C4-2B (cell line): ENCODE measurements around the gene UBTD2.
"Not testable (repeated sequence)": the region's sequence is repeated elsewhere in the genome, so short reads cannot be mapped to it uniquely, and the experiment has no call there.

Source experiments
- H3K27ac ChIP-seq: fragments of 450-650 bp; 2 replicates; pipeline ENCODE4 v1.5.1; 2017
- ZFX ChIP-seq: fragments of 450-650 bp; IDR thresholded peaks from 2 replicates; pipeline ENCODE4 v1.6.1; 2017
- TF ChIP-seq, protein P1 (sequence below): fragments of 450-650 bp; conservative IDR thresholded peaks from 2 replicates; pipeline ENCODE4 v1.5.1; 2017; ENCODE audit warnings: mild to moderate bottlenecking

Gene UBTD2, protein sequence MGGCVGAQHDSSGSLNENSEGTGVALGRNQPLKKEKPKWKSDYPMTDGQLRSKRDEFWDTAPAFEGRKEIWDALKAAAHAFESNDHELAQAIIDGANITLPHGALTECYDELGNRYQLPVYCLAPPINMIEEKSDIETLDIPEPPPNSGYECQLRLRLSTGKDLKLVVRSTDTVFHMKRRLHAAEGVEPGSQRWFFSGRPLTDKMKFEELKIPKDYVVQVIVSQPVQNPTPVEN

DNA sequence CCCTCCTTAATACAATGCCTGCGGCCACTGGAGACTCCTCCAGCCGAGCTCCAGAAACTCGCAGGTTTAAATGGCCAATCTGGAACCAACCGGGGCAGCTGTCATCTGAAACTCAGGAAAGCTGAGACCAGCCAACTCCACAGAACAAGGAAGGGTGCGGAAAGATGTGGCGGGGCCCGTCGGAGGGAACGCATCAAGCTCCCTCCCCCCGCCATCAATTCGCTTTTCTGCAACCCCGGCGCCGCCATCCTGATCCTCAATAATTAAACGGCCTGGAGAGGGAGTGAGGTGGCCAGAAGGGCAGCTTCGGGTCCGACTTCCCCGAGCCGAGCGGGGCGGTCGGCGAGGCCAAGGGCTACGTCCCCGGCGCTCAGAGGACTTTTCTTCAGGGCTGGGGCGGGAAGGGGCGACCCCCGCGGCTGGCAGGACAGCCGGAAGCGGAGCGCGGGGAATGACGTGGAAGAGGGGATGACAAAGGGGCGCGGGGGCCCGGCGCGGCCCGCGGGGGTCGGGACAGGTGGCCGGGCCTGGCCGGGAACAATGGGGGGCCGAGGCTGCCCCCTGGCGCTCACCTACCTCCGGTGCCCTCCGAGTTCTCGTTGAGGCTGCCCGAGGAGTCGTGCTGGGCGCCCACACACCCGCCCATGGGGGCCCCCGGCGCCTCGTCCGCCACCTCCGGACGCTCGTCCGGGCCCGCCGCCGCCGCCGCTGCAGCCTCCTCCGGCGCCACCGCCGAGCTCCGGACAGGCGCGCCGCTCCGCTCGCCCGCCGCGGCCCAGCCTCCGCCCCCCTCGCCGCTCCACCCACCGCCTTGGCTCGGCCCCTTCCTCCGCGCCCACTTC lies at the start of gene UBTD2:
Gene UBTD2, minus strand, starts transcription at position 745 of the 842 bp plus-strand sequence. Its CDS starts 99 bp downstream, at position 646.
- H3K27ac ChIP-seq, result peak within 1 kb of the TSS; percentile 74
- TF ChIP-seq, protein P1, sequence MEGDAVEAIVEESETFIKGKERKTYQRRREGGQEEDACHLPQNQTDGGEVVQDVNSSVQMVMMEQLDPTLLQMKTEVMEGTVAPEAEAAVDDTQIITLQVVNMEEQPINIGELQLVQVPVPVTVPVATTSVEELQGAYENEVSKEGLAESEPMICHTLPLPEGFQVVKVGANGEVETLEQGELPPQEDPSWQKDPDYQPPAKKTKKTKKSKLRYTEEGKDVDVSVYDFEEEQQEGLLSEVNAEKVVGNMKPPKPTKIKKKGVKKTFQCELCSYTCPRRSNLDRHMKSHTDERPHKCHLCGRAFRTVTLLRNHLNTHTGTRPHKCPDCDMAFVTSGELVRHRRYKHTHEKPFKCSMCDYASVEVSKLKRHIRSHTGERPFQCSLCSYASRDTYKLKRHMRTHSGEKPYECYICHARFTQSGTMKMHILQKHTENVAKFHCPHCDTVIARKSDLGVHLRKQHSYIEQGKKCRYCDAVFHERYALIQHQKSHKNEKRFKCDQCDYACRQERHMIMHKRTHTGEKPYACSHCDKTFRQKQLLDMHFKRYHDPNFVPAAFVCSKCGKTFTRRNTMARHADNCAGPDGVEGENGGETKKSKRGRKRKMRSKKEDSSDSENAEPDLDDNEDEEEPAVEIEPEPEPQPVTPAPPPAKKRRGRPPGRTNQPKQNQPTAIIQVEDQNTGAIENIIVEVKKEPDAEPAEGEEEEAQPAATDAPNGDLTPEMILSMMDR, result peak; percentile 74
- TF ChIP-seq ZFX, result no peak; the same call in 1 of the 2 replicates

DNA sequence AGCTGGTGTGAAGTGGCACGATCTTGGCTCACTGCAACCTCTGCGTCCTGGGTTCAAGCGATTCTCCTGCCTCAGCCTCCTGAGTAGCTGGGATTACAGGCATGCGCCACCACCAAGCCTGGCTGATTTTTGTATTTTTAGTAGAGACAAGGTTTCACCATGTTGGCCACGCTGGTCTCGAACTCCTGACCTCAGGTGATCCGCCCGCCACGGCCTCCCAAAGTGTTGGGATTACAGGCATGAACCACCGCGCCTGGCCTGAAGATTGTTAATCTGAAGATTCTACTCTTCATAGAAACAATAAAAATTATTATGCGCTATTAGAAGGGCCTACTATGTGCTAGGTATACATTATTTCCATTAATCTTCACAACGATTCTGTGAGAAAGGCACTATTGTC lies 43.3 kb upstream of the UBTD2 start:
- not testable (repeated sequence) for H3K27ac ChIP-seq

DNA sequence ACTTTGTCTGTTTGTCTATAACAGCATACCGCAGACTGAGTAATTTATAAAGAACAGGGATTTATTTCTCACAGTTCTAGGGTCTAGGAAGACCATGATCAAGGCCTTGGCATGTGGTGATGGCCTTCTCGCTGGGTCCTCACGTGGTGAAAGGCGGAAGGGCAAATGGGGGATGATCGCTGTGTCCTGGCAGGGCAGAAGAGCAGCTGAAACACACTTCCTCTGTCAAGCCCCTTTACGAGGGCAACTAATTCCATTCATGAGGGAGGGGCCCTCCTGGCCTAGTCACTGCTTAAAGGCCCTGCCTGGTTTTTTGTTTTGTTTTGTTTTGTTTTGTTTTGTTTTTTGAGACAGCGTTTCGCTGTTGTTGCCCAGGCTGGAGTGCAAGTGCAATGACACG lies 41.9 kb upstream of the UBTD2 start:
- no peak overlapping the region for H3K27ac ChIP-seq
- TF ChIP-seq, protein P1, result no peak
- no peak for TF ChIP-seq ZFX

DNA sequence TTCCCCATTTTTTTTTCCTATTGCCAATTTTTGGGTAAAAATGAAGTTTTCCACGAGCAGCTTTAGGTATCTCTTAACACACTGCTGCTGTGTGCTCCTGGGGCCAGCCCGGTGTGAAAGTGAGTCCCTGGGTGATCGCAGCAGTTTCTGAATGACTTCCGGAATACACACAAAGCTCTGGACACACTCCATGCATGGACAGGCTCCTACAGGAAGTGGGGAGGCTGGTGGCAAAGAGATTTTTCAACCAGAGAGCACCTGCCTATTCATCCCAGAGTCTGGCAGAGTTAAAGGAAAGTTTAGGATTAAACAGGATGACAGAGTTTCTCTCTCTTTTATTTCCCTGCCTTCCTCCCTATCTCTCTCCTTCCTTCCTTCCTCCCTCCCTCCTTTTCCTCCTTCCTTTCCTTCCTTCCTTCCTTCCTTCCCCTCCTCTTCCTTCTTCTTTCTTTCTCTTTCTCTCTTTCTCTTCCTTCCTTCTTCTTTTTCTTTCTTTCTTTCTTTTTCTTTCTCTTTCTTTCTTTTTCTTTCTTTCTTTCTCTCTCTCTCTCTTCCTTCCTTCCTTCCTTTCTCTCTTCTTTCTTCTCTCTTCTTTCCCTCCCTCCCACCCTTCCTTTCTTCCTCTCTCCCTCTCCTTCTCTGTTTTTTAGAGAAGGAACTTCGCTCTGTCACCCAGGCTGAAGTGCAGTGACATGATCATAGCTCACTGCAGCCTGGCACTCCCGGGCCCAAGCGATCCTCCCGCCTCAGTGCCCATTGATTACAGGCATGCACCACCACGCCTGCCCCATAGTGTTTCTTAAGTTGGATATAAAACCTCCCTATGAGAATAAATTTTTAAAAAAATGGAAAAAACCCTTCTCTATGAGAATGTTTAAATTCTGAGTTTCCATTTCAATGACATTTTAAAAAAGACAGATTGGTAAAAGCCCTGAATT lies 38.7 kb upstream of the UBTD2 start:
- no peak overlapping the region for H3K27ac ChIP-seq
- TF ChIP-seq ZFX, result no peak
- TF ChIP-seq, protein P1, result no peak

DNA sequence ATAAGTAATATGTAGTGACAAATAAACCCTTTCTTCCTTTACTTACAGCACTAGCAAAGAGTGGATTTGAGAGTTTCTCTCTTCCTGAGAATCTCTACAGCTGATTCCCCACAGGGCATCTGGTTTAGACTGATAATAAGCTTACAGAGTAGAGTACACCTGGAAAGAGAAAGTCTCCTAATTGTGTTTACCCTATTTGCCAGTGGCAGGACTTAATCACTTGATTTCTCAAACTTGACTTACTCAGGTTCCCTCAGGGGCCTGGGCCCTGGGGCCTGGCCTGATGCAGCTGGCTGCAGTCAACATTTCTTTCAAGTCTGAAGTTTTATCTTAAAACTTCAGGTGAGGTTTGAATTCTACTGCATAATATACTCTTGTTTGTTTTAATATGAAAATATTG lies 38.0 kb upstream of the UBTD2 start:
- H3K27ac ChIP-seq, result no peak overlapping the region
- TF ChIP-seq, protein P1, result no peak
- TF ChIP-seq ZFX, result no peak

DNA sequence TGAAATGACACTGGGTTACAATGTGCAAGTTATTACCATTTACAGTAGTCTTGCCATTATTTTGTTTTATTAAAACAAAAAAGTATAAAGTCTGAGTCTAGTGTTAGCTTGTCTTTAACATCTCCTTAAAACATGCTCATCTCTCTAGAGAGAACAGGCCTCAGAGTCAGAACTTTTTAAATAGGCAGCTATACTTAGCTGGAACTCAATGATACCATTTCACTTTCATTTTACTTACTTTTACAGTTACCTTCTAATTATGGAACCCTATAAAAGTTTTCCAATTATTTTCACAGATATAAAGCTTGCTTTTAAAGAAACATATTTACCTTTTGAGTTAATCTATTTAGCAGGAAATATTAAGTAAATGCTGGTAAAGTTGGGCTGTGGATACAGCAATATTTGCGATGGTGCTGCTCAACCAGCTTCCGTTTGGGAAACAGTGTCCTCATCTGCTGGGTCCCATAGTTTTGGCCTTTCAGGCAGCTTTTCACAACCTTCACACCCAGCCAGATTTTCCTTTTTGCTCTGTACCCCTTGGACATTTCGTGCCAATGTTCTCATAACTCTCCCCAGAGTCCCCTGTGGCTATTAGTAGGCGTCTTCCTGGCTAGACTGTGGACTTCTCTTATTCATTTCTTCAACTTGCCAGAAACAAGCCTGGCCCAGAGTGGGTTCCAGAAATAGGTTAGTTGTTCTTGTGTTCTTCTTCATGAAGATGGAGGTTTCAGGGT lies 36.3 kb upstream of the UBTD2 start:
- TF ChIP-seq ZFX, result no peak
- TF ChIP-seq, protein P1, result no peak
- no peak overlapping the region for H3K27ac ChIP-seq
